ENCODE results near the gene CERK. TPM values are rescaled to one million over a fixed set of nuclear protein-coding genes. Genes with fewer than 3 reads are reported as not detected.

The CERK gene
- total and polyA plus RNA-seq, 2 of the 13 experiments (the other 11 are each of a cell fraction or from before 2014, with no cell fraction given) = 40.3 to 41.9 TPM

DNA sequence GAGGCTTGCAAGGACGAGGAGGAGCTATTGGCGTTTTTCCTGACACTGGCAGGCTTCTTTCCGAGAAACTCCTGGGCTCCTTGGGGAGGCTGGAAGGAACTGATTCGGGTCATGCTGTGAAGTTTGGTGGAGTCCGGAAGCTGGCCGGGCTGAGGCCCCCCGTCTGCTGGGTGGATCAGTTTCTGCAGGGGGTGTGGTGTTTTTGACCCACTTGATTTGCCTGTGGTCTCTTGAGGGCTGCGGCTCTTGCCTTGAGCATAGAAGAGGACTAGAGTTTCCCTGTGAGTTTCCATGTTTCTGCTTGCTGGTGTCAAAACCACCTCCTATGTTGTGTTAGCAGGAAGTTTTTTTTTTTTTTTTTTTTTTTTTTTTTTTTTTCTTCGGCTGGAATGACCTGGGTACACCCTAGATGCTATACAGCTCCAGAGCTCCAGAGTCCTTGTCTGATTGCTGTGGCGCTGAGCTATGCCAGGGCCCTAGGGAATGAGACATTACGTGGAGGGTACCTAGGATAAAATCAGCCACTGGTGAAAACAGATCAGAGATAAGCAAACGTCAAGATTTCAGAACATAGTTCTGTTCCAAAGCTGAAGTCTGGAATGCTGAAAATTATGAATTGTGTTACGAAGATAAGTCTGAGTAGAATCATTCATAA lies 25.1 kb upstream of the CERK start (continued):
- TF ChIP-seq KDM1A (CRISPR knock-in tag; IDR thresholded peaks at IDR 0.05) = no peak
- no peak for TF ChIP-seq POGK (CRISPR knock-in tag; conservative IDR thresholded peaks at IDR 0.05)
- no peak for TF ChIP-seq TCF12 (IDR thresholded peaks at IDR 0.05)
- 0 out of 2 replicates have a peak, but pooled peaks have one; percentile 30 for TF ChIP-seq TCF12 (CRISPR knock-in tag; IDR thresholded peaks at IDR 0.05)
- TF ChIP-seq ZNF414 (CRISPR knock-in tag; IDR thresholded peaks at IDR 0.05) = 0 out of 2 replicates have a peak, but pooled peaks have one; percentile 53
- TF ChIP-seq THAP7 (CRISPR knock-in tag; IDR thresholded peaks at IDR 0.05) = 0 out of 2 replicates have a peak, but pooled peaks have one; percentile 35
- 0 out of 2 replicates have a peak, but pooled peaks have one; percentile 13 for TF ChIP-seq ZNF558 (CRISPR knock-in tag; IDR thresholded peaks at IDR 0.05; ENCODE audit: borderline replicate concordance)

Data from HepG2 (cell line).